Renal cortical epithelial cell (primary cell): ENCODE results near the gene HSBP1L1. TPM values are rescaled to one million over a fixed set of nuclear protein-coding genes. Genes with fewer than 3 reads are reported as not detected.

Experiments used
- DNase-seq: peaks from one replicate; pipeline ENCODE4 v3.0.0-alpha.2; 2011; ENCODE audit warnings: low read depth
- total RNA-seq: library from RNA; depleted of rRNA; stranded (reverse); fragments of >200 nt; gene quantifications from 2 replicates; pipeline ENCODE4 v1.2.3, GENCODE V29; 2014

The HSBP1L1 gene
- total RNA-seq, 1 donor from 2014 or later: 13.1 TPM

GRCh38 chr18:79961527-79962291 lies 2.7 kb upstream of the HSBP1L1 start:
- no peak for DNase-seq

- DNase-seq: no peak
These were observed 2.1 kb upstream of the HSBP1L1 start for GRCh38 chr18:79962311-79962710.

DNA sequence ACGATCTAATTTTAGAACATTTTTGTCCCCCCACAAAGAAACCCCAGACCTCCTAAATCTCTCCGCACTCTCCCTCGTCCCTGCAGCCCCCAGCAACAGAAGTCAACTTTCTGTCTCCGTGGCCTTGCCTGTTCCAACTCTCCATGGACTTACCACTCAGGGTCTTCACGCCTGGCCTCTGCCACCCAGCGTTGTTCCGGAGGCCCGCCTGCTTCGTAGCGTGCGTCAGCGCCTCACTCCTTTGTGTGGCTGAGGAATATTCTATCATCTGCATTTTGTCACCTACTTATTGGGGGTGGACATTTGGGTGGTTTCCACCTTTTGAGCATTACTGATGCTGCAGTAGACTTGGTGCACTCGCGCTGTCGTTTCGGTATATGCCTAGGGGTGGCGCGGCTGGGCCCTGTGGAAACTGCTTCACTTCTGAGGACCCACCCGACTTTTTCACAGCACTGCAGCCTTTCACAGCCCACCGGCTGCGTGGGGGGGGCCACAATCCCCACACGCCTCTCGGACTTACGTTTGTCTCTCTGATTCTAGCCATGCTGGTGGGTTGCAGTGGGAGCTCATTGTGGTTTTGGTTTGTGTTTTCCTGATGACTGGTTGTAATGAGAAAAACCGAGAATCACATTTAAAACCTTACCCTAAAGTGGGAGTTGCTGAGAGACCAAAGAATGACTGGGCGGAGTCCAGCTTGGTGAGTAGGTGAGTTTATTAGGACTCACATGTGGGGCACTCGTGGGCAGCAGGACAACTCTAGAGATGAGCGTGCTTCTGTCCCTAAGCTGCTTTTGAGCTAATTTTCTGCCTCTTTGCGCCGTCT lies 1.4 kb upstream of the HSBP1L1 start:
- DNase-seq: no peak

GRCh38 chr18:79963658-79964329 lies 649 bp upstream of the HSBP1L1 start:
- DNase-seq: no peak

DNA sequence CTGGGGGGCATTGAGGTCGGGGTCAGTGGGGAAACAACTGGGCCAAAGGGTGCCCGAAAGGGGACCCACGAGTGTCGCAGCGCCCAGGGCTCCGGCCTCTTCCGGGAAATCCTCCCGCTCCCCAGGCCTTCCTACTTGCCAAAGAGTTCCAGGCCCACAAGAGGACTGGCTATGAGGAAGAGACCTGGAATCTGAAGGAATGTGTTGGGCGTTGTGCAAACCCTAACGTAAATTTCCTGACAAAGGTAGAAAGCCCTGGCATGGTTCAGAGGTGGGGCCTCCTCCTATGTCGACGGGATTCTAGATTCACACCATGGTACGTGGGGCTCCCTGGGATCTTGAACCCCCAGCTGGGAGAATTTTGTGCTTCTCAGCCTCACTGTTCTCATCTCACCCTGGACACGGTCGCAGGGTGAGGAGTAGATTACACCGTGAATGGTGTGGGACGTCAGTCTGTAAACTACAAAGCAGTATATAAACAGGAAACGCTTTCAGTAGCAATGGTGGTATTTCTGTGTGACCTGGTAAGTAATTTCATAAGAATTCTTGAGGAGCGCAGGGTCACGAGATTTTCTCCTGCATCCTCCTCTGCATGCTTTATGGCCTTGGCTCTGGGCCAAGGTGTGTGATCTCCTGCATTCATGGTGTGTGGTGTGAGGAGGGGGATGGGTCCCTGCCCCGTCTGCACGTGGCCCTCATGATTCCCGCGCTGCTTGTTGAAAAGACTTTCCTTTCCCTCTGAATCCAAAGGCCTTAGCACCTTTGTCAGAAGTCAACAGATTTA lies 868 bp downstream of the HSBP1L1 start:
- DNase-seq: peak; percentile 76

GRCh38 chr18:79970419-79971133 lies 6.1 kb downstream of the HSBP1L1 start:
- no peak for DNase-seq

DNA sequence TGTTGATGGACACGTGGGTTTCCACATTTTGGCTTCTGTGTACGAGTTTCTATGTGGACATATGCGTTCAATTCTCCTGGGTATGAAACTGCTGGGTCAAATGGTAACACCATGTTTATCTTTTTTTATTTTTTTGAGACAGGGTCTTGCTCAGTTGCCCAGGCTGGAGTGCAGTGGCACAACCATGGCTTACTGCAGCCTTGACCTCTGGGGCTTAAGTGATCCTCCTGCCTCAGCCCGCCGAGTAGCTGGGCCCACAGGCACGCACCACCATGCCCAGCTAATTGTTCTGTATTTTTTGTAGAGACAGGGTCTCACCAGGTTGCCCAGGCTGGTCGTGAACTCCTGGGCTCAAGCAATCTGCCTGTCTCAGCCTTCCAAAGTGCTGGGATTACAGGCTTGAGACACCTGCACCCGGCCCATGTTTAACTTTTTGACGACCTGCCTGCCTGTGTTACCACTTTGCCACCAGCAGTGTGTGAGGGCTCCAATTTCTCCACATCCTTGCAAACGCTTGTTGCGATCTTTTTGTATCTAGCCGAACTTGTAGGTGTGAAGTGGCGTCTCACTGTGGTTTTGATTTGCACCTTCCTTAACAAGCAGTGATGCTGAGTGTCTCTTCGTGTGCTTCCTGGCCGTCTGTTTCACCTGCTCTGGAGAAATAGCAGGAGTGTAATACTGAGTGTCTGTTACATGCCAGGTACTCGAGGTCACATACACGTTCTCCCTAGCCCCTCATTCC lies 6.9 kb downstream of the HSBP1L1 start:
- no peak for DNase-seq

DNA sequence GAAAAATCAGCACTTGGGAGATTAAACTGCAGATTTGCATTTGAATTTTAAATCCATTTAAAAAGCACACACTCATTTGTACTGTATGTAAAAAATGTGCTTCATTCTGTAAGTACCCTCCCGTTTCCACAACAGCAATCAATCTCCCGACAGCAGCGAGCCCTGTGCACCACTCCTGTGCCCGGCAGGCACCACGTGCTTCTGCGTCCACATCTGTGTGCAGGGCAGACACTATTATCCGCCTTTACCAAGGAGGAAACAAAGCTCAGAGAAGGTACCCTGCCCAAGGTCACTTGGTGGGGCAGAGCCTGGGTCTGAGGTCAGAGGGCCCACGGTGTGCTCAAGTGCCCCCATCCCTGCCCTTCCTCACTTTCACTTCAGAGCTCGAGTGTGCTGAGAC lies 7.5 kb downstream of the HSBP1L1 start:
- no peak for DNase-seq

- DNase-seq: no peak
These were observed 8.3 kb downstream of the HSBP1L1 start for GRCh38 chr18:79972720-79973119.

DNA sequence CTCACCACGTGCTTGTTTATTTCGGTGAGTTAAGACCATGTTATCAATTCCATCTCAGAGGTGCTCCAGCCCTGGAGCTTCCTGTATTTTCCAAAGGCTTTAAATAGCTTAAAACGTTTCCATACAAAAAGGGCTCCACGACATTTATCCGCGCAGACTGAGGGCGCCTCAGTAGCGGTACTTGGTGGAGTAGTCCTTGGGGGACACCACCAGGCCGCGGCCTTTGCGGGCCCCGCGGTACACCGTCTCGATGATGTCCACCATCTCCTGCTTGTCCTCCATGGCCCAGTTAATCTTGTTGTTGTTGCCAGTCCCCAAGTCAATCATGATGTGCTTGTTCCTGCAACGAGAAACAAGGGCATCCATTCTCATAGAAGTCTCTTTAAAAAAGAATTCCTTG lies 9.1 kb downstream of the HSBP1L1 start:
- DNase-seq: no peak

DNA sequence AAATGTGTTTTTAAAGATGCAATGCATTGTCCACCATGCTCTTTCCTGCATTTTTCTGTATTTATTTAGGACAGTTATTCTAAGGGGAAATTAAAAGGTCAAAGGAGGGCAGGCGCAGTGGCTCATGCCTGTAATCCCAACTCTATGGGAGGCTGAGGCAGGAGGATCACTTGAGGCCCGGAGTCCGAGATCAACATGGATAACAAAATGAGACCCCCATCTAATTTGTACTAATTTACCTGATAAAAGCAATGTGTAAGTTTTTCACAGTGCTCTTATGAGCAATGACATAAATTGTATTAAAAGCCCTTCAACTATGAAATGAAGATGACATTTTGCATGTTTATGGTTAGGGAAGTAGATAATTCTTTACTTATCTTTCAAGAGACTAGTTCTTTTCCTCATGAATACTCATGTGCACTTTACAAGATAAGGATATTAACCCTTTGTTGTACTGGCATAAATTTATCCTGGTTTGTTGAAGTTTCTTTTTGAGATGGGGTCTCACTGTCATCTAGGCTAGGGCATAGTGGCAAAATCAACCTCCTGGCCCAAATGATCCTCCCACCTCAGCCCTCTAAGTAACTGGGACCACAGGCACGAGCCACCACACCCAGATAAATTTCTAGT lies 9.7 kb downstream of the HSBP1L1 start:
- no peak for DNase-seq

- DNase-seq: no peak
These were observed 10.6 kb downstream of the HSBP1L1 start for GRCh38 chr18:79975043-79975442.

- no peak for DNase-seq
These were observed 11.7 kb downstream of the HSBP1L1 start for GRCh38 chr18:79975985-79976680.

- no peak for DNase-seq
These were observed 15.4 kb downstream of the HSBP1L1 start for GRCh38 chr18:79979843-79980242.

DNA sequence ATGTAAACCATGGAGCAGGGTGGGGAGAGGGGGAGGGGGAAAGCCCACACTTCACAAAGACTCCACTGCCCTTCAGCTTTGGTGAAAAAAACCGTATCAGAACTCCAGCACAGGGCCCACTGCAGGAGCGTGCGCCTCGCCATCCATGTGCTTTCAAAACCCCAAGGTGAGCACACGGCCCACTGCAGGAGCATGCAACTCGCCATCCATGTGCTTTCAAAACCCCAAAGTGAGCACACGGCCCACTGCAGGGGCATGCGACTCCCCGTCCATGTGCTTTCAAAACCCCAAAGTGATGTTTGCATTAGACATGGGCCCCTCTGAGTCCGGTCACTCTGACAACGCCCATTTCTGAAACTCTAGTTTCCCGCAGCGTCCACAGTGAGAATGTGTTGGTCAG lies 16.1 kb downstream of the HSBP1L1 start:
- no peak for DNase-seq

GRCh38 chr18:79982736-79983135 lies 18.3 kb downstream of the HSBP1L1 start:
- DNase-seq: no peak

- peak; percentile 44 for DNase-seq
These were observed 18.8 kb downstream of the HSBP1L1 start for GRCh38 chr18:79983253-79983652.

- no peak for DNase-seq
These were observed 19.4 kb downstream of the HSBP1L1 start for GRCh38 chr18:79983793-79984192.

DNA sequence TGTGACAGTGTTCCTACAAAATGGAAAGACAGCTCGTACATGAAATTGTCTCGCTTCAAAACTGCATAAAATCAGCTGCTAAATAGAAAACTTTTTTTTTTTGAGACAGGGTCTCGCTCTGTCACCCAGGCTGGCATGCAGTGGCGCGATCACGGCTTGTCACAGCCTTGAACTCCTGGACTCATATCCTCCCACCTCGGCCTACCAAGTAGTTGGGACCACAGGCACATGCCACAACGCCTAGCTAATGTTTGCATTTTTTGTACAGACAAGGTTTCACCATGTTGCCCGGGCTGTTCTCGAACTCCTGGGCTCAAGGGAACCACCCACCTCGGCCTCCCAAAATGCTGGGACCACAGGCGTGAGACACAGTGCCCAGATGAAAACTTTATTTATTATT lies 20.7 kb downstream of the HSBP1L1 start:
- no peak for DNase-seq
